Mesothelial cell of epicardium (in vitro differentiated cells): ENCODE results near the gene PER1. TPM values are rescaled to one million over a fixed set of nuclear protein-coding genes. Genes with fewer than 3 reads are reported as not detected.

Source experiments
- DNase-seq, 2 experiments: peaks; one replicate each; pipeline ENCODE4 v3.0.0; 2021; ENCODE audit warnings: low spot score in 2 of 2; ENCODE audit not compliant: unreplicated experiment in 2 of 2
- H3K27ac Mint-ChIP-seq: 2 replicates; pipeline ENCODE4 v1.8.0; 2021; ENCODE audit warnings: mixed read lengths
- H3K27me3 Mint-ChIP-seq: 2 replicates; pipeline ENCODE4 v1.8.0; 2021; ENCODE audit warnings: low read depth, mixed read lengths
- H3K36me3 Mint-ChIP-seq: 2 replicates; pipeline ENCODE4 v1.8.0; 2021; ENCODE audit warnings: mixed read lengths
- H3K4me1 Mint-ChIP-seq: 2 replicates; pipeline ENCODE4 v1.8.0; 2021; ENCODE audit warnings: mixed read lengths
- H3K4me3 Mint-ChIP-seq: 2 replicates; pipeline ENCODE4 v1.8.0; 2021; ENCODE audit warnings: mild to moderate bottlenecking, moderate library complexity, mixed read lengths
- H3K9me3 Mint-ChIP-seq: 2 replicates; pipeline ENCODE4 v1.8.0; 2021; ENCODE audit warnings: mixed read lengths
- total RNA-seq: library from RNA; stranded (reverse); gene quantifications from 3 replicates; pipeline ENCODE4 v1.2.1, GENCODE V29; 2021
- TF ChIP-seq, protein P1 (sequence below): fragments of 200-600 bp; sonication (generic); IDR thresholded peaks from one replicate; pipeline ENCODE4 v1.5.0; 2021; ENCODE audit warnings: antibody characterized with exemption; ENCODE audit not compliant: unreplicated experiment

Gene PER1
- total RNA-seq, 1 donor from 2014 or later: 70.2 TPM

GRCh38 chr17:8122924-8123694 lies 29.1 kb downstream of the PER1 start:
- Mint-ChIP-seq H3K27ac (peak overlapping the region; percentile 10), H3K4me1 (peaks cover 53% of the 10 kb centered on the region), H3K9me3 (no peaks in the 10 kb centered on the region), H3K36me3 (no peaks in the 10 kb centered on the region), H3K27me3 (peaks cover 66% of the 10 kb centered on the region), H3K4me3 (peak overlapping the region; percentile 78)
- TF ChIP-seq, protein P1, sequence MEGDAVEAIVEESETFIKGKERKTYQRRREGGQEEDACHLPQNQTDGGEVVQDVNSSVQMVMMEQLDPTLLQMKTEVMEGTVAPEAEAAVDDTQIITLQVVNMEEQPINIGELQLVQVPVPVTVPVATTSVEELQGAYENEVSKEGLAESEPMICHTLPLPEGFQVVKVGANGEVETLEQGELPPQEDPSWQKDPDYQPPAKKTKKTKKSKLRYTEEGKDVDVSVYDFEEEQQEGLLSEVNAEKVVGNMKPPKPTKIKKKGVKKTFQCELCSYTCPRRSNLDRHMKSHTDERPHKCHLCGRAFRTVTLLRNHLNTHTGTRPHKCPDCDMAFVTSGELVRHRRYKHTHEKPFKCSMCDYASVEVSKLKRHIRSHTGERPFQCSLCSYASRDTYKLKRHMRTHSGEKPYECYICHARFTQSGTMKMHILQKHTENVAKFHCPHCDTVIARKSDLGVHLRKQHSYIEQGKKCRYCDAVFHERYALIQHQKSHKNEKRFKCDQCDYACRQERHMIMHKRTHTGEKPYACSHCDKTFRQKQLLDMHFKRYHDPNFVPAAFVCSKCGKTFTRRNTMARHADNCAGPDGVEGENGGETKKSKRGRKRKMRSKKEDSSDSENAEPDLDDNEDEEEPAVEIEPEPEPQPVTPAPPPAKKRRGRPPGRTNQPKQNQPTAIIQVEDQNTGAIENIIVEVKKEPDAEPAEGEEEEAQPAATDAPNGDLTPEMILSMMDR: no peak
- DNase-seq: no peak

DNA sequence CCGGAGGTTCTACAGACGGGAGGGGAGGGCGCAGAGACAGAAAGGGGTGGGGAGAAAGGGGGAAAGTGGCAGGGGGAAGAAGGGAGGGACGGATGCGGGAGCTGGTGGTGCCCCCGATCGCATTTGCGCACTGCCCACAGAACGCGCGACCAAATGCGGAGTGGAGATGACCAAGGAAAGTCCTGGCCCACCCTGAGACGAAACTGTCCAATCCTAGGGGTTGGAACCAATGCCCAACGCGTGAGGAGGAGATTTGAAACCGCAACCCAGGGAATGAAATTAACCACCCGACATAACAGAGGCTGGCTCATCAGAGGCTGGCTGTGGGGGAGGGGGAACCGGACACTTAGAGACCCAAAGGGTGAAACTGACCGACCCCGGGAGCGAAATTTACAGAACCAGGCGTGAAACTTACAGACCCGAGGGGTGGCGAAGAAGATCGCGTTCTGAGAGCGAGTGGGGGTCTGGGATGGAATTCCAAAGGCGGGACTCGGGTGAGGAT lies 29.7 kb downstream of the PER1 start:
- H3K36me3 Mint-ChIP-seq: no peaks in the 10 kb centered on the region
- H3K27me3 Mint-ChIP-seq: peaks cover 73% of the 10 kb centered on the region
- TF ChIP-seq, protein P1: no peak
- peaks cover 58% of the 10 kb centered on the region for H3K4me1 Mint-ChIP-seq
- H3K4me3 Mint-ChIP-seq: peak overlapping the region; percentile 78
- no peaks in the 10 kb centered on the region for H3K9me3 Mint-ChIP-seq
- DNase-seq: no peak
- no peak overlapping the region for H3K27ac Mint-ChIP-seq

- TF ChIP-seq, protein P1: no peak
- peaks cover 71% of the 10 kb centered on the region for H3K27me3 Mint-ChIP-seq
- H3K27ac Mint-ChIP-seq: no peak overlapping the region
- no peaks in the 10 kb centered on the region for H3K9me3 Mint-ChIP-seq
- H3K36me3 Mint-ChIP-seq: no peaks in the 10 kb centered on the region
- DNase-seq: peak in 1 of 2 experiments; percentile 69
- H3K4me1 Mint-ChIP-seq: peaks cover 56% of the 10 kb centered on the region
- peak overlapping the region; percentile 78 for H3K4me3 Mint-ChIP-seq
These were observed 30.4 kb downstream of the PER1 start for GRCh38 chr17:8121681-8122421.

DNA sequence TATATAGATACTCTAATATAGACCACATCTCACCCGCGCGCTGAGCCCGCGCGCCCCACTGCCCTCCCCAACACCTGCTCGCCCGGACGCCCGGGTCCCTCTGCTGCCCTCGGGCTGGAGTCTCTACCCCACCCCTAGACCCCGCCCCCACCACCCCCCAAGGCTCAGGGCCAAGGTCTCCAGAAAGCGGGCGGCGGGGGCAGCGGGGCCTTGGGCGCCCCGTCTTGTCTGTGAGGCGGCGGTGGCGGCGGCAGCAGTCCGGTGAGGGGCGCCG lies 30.9 kb downstream of the PER1 start:
- Mint-ChIP-seq H3K4me3 (peak overlapping the region; percentile 92), H3K27ac (no peak overlapping the region), H3K4me1 (peaks cover 53% of the 10 kb centered on the region), H3K36me3 (no peaks in the 10 kb centered on the region), H3K9me3 (no peaks in the 10 kb centered on the region), H3K27me3 (peaks cover 75% of the 10 kb centered on the region)
- TF ChIP-seq, protein P1: no peak
- no peak for DNase-seq

GRCh38 chr17:8120520-8121406 lies 31.4 kb downstream of the PER1 start:
- TF ChIP-seq, protein P1: no peak
- Mint-ChIP-seq H3K36me3 (no peaks in the 10 kb centered on the region), H3K9me3 (no peaks in the 10 kb centered on the region), H3K27me3 (peaks cover 80% of the 10 kb centered on the region), H3K4me1 (peaks cover 53% of the 10 kb centered on the region), H3K4me3 (peak overlapping the region; percentile 92), H3K27ac (peak overlapping the region; percentile 87)
- DNase-seq: peak in 1 of 2 experiments; percentile 70
